Prostate gland (tissue), 2 donors: ENCODE data around the gene GPATCH2. TPM values are rescaled to one million over a fixed set of nuclear protein-coding genes. Genes with fewer than 3 reads are reported as not detected.

ENCODE experiments used
- DNase-seq: peaks from one replicate; pipeline ENCODE4 v3.0.0-alpha.2; 2019; ENCODE audit warnings: low spot score
- H3K27ac ChIP-seq, 2 donors: fragments of 200-600 bp; sonication (generic); 2 replicates each; pipeline ENCODE4 v1.5.1; 2017 to 2019
- H3K27me3 ChIP-seq: fragments of 200-600 bp; sonication (generic); replicated peaks from 2 replicates; pipeline ENCODE4 v1.5.1; 2019; ENCODE audit not compliant: insufficient read depth
- H3K36me3 ChIP-seq, 2 donors: fragments of 200-600 bp; sonication (generic); 1 replicate in 1 of 2; 2 replicates in 1 of 2; pipeline versions ENCODE4 v1.5.1 to v1.8.1; 2017 to 2019
- H3K4me1 ChIP-seq: fragments of 200-600 bp; sonication (generic); replicated peaks from 2 replicates; pipeline ENCODE4 v1.5.1; 2019
- H3K4me3 ChIP-seq, 2 donors: fragments of 200-600 bp; sonication (generic); 2 replicates each; pipeline ENCODE4 v1.5.1; 2017 to 2019
- H3K9me3 ChIP-seq: fragments of 200-600 bp; sonication (generic); 2 replicates; pipeline ENCODE4 v1.5.1; 2017
- CTCF ChIP-seq, 4 experiments: fragments of 200-600 bp in 2 of 4; fragments of 450-650 bp in 2 of 4; sonication (generic) in 2 of 4; IDR thresholded peaks; 1 replicate in 3 of 4; 2 replicates in 1 of 4; pipeline ENCODE4 v1.5.1; 2016 to 2019; ENCODE audit warnings: antibody characterized with exemption in 4 of 4, mild to moderate bottlenecking in 2 of 4, moderate library complexity in 2 of 4
- POLR2A ChIP-seq: fragments of 450-650 bp; IDR thresholded peaks from one replicate; pipeline ENCODE4 v1.6.1; 2016; ENCODE audit warnings: antibody characterized with exemption, mild to moderate bottlenecking
- POLR2AphosphoS5 ChIP-seq: sonication (generic); formaldehyde crosslinking; IDR thresholded peaks from one replicate; pipeline ENCODE4 v1.6.1; 2017; ENCODE audit warnings: antibody characterized with exemption
- WGBS: methylation state at CpG from one replicate; pipeline ENCODE4 v1.1.5; 2018; 5-methylcytosine and 5-hydroxymethylcytosine counted together
- intact Hi-C: fragments of 100-400 bp; cut with DNase I; formaldehyde crosslinking; loops from one replicate; pipeline ENCODE4 v1.14.2; 2022
- total RNA-seq, 2 donors: library from RNA; depleted of rRNA; stranded (reverse); fragments of >200 nt; gene quantifications; one replicate each; pipeline ENCODE4 v1.1.0, GENCODE V29; 2016

The GPATCH2 gene
- total RNA-seq, 2 donors from 2014 or later: 15.1 to 16.8 TPM

GRCh38 chr1:217661407-217661806 is 30.5 kb upstream of the GPATCH2 start:
- Histone ChIP-seq H3K36me3 (no peaks in the 10 kb centered on the region), H3K27ac (no peak overlapping the region), H3K9me3 (no peaks in the 10 kb centered on the region), H3K4me3 (no peak overlapping the region), H3K27me3 (no peaks in the 10 kb centered on the region), H3K4me1 (no peaks in the 10 kb centered on the region)
- DNase-seq: no peak
- intact Hi-C loops: no loop called here
- no peak for TF ChIP-seq POLR2AphosphoS5

- no peak overlapping the region for H3K27ac ChIP-seq
- peak in 2 of 4 experiments; percentile 29 to 54 for TF ChIP-seq CTCF (IDR thresholded peaks at IDR 0.05)
- TF ChIP-seq POLR2AphosphoS5: no peak
- no peaks in the 10 kb centered on the region for H3K27me3 ChIP-seq
- no peaks in the 10 kb centered on the region for H3K4me1 ChIP-seq
- no peaks in the 10 kb centered on the region for H3K36me3 ChIP-seq
- no peaks in the 10 kb centered on the region for H3K9me3 ChIP-seq
- intact Hi-C loops: no loop called here
- 55% methylated on average over 5 of the region's 5 CpGs for WGBS
- no peak overlapping the region for H3K4me3 ChIP-seq
- DNase-seq: no peak
Measured at GRCh38 chr1:217660353-217661062, 29.6 kb upstream of the GPATCH2 start.

GRCh38 chr1:217650674-217651073 is 19.8 kb upstream of the GPATCH2 start:
- H3K27me3 ChIP-seq: no peaks in the 10 kb centered on the region
- no peaks in the 10 kb centered on the region for H3K4me1 ChIP-seq
- WGBS: 94% methylated on average over 4 of the region's 4 CpGs
- no peak overlapping the region for H3K4me3 ChIP-seq
- TF ChIP-seq POLR2AphosphoS5: no peak
- intact Hi-C loops: no loop called here
- no peak overlapping the region for H3K27ac ChIP-seq
- H3K36me3 ChIP-seq: no peaks in the 10 kb centered on the region
- no peaks in the 10 kb centered on the region for H3K9me3 ChIP-seq
- no peak for DNase-seq

GRCh38 chr1:217647791-217648190 is 16.9 kb upstream of the GPATCH2 start:
- WGBS: 82% methylated on average over 13 of the region's 13 CpGs
- intact Hi-C loops: no loop called here

GRCh38 chr1:217642455-217642854 is 11.6 kb upstream of the GPATCH2 start:
- no peak for DNase-seq
- Histone ChIP-seq H3K27me3 (no peaks in the 10 kb centered on the region), H3K9me3 (no peaks in the 10 kb centered on the region), H3K4me1 (no peaks in the 10 kb centered on the region), H3K36me3 (no peaks in the 10 kb centered on the region), H3K4me3 (no peak overlapping the region), H3K27ac (no peak overlapping the region)
- 60% methylated on average over 6 of the region's 6 CpGs for WGBS
- intact Hi-C loops: no loop called here
- TF ChIP-seq POLR2A (no peak), CTCF (IDR thresholded peaks at IDR 0.05) (no peak), POLR2AphosphoS5 (no peak)

More at GRCh38 chr1:217647791-217648190, 16.9 kb upstream of the GPATCH2 start:
- DNase-seq: no peak
- Histone ChIP-seq H3K4me1 (no peaks in the 10 kb centered on the region), H3K36me3 (no peaks in the 10 kb centered on the region), H3K4me3 (no peak overlapping the region), H3K27me3 (no peaks in the 10 kb centered on the region), H3K27ac (no peak overlapping the region), H3K9me3 (no peaks in the 10 kb centered on the region)
- TF ChIP-seq POLR2A (no peak), CTCF (IDR thresholded peaks at IDR 0.05) (no peak), POLR2AphosphoS5 (no peak)

- WGBS: 22% methylated on average over 3 of the region's 3 CpGs
- intact Hi-C loops: no loop called here
- Histone ChIP-seq H3K36me3 (no peaks in the 10 kb centered on the region), H3K27ac (no peak overlapping the region), H3K4me1 (peaks cover 4% of the 10 kb centered on the region), H3K27me3 (no peaks in the 10 kb centered on the region), H3K4me3 (no peak overlapping the region), H3K9me3 (no peaks in the 10 kb centered on the region)
- no peak for DNase-seq
- TF ChIP-seq POLR2AphosphoS5: no peak
- TF ChIP-seq POLR2A: no peak
- no peak for TF ChIP-seq CTCF (IDR thresholded peaks at IDR 0.05)
Measured at GRCh38 chr1:217627431-217627830, 3.5 kb downstream of the GPATCH2 start.
